Raji (cell line): Measurements from ENCODE around the gene MNAT1.

Experiments
- POLR2A ChIP-seq: IDR thresholded peaks from 2 replicates; pipeline ENCODE4 v1.6.1; 2011; ENCODE audit warnings: low read depth, low read length, control low read depth; ENCODE audit not compliant: insufficient read depth

The MNAT1 gene

DNA sequence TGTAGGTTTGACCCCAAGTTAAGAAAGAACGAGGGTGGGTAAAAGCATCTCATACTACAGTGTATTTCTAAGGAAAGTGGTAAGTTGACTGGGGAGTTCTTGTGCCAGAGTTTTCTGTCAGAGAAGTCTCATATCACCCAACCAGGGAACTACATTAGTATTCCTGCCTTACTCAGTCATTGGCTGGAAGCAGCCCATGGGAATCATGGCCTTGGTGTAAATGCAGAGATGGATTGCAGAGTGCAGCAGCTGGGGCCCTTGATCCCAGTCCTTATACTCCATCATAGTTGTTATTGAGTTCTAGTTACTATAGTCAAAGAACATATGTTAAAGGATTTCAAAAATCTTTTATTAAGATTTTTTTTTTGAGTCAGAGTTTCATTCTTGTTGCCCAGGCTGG, 105.8 kb downstream of the MNAT1 start:
- no peak for TF ChIP-seq POLR2A

DNA sequence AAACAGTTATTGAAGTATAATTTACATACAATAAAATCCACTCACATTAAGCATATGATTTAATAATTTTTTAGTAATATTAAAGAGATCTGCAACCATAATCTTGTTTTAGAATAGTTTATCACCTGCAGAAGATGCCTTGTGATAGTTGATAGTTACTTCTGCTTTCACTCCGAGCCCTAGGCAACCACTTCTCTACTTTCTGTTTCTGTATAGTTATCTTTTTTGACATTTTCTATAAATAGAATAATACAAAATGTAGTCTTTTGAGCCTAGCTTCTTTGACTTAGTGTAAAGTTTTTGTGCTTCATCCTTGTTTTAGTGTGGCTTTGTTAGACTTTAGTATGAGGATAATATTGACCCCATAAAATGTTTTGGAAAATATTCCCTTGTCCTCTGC, 111.0 kb downstream of the MNAT1 start:
- no peak for TF ChIP-seq POLR2A

GRCh38 chr14:60848066-60848465, 113.5 kb downstream of the MNAT1 start:
- TF ChIP-seq POLR2A: no peak

DNA sequence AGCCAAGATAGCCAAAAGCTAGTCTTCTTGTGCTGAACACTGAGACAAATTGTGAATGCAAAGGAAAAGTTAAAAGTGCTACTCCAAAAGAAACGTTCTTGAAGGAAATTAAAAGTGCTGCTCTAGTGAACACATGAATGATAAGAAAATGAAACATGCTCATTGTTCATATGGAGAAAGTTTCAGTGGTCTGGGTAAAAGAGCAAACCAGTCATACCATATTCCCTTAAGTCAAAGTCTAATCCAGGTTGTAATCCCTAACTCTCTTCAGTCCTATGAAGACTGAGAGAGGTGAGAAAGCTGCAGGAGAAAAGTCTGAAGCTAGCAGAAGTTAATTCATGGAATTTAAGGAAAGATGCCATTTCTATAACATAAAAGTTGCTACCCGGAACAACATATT, 121.5 kb downstream of the MNAT1 start:
- TF ChIP-seq POLR2A: no peak

DNA sequence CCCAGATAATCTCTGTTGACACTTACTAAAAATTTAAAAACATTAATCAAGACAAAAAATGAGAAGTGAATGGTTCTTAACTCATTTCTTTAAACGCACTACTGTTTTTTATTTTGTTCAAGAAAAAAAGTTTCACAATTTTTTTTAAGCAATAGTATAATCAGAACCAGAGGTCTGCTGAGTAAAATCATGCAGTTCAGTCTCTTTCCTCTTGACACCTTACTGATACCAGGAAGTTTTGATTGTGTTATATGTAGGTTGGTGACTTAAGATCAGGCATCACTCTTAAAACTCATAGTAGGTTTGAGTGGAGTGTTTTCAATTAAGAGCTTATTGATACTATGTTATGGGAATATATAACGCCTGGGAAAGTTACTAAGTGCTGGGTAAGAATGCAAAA, 125.0 kb downstream of the MNAT1 start:
- TF ChIP-seq POLR2A: no peak

GRCh38 chr14:60861545-60862140, 127.1 kb downstream of the MNAT1 start:
- TF ChIP-seq POLR2A: no peak

- no peak for TF ChIP-seq POLR2A
These were observed 127.7 kb downstream of the MNAT1 start for GRCh38 chr14:60862283-60862682.

DNA sequence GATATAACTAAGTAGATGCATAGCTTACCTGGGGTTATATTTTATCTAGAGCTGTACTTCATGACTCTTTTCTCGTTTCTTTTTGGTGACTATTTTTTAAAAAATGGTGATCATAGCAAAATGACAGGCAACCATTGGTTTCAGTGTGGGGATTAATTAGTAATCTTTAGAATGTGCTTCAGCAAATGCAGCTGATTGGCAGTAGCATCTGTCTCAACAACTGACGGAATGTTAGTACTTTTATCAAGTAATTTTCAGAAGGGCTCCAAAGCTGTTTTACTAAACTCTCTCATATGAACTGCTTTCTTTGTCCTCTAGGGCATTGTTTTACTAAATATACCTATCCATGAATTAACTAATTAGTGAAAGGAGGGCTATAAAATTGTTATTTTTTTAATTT, 128.7 kb downstream of the MNAT1 start:
- no peak for TF ChIP-seq POLR2A

DNA sequence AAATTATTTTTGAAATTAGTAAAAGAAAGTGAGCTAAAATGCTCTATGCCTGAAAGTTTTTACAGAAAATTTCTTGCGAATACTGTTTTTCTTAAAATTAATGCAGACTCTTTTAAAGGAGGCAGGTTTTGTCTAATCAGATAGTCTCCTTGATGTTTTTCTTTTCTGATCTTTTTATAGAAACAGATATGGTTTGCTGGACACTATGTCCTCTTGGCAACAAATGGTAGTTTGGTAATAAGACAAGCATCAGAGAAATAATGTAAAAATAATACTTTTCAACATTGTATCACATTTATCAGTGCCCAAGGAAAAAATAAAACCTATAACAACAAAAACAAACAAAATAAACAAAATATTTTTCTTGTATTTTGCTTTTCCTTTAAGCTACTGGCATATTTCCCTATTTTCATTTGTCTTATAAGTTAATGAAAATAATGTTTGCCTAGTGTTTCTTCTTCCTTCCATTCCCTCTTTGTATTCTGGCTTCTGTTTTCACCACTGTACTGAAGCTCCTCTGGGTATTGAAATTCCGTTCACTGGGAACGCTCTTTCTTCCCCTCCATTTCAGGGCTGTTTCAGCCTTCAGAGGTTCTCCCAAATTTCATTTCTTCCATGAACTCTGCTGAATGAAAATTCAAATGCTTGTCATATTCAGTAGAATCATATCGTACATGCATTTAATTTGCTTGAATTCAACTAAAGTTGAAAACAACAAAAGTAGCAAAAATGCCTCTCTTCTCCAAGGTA, 131.0 kb downstream of the MNAT1 start:
- TF ChIP-seq POLR2A: no peak

DNA sequence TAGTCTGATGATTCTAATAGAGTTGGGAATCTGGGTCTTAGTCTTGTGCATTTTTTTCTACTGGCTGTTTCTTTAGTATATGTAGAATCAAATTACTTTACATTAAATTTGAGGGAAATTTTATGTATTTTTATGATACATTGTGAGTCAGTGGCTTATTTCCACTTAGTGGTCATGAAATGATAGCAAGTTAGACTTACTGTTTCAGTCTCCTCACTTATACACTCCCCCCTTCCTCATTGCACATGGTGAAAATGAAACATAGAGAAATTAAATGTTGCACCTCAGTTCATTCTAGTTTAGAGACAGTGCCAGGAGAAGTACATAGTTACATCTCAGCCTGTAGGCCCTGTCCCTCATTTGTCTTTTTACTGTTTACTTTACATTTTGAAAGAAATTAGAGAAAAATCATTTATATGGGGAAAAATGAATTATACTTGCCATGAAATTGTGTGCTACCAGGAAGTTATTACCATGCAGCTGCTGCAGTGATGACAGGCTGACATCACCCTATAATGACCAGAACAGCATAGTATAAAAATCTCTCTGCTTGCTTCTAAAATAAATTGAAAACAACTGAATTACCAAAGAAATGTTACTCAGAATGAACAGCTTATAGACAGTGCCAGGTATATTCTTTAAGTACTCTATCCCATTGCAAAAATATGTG, 133.1 kb downstream of the MNAT1 start:
- TF ChIP-seq POLR2A: no peak

DNA sequence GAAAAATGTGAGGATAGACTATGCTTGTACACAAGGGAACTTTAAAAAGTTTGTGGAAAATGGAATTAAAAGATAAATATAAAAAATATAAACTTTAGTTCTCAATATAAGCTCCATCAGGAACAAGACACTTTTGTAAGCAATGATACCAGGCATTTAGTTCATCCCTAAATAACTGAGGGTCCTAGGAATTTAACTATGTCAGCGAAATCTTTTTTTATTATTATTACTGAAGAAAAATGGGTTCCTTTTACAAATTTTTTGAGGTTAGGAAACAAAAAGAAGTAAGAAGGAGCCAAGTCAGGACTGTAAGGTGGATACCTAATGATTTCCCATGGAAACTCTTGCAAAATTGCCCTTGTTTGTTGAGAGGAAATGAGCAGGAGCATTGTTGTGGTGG, 143.6 kb downstream of the MNAT1 start:
- TF ChIP-seq POLR2A: no peak

- TF ChIP-seq POLR2A: no peak
These were observed 144.0 kb downstream of the MNAT1 start for GRCh38 chr14:60878536-60878935.

DNA sequence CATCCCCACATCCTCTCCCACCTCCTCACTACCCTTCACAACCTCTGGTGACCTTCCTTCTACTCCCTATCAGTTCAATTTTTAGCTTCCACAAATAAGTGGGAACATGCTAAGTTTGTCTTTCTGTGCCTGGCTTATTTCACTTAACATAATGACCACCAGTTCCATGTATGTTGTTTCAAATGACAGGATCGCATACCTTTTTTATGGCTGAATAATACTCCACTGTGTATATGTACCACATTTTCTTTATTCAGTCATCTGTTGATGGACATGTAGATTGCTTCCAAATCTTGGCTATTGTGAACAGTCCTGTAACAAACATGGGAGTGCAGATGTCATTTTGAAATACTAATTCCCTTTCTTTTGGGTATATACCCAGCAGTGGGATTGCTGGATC, 147.7 kb downstream of the MNAT1 start:
- no peak for TF ChIP-seq POLR2A

DNA sequence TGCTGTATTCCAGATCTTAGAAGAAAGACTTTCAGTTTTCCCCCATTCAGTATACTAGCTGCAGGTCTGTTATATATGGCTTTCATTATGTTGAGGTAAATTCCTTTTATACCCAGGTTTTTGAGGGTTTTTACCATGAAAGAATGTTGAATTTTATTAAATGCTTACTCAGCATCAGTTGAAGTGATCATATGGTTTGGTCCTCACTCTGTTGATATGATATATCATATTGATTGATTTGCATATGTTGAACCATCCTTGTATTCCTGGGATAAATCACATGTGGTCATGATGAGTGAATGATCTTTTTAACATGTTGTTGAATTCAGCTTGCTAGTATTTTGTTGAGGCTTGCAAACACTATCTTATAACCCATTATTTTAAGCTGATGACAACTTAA, 149.6 kb downstream of the MNAT1 start:
- no peak for TF ChIP-seq POLR2A

- TF ChIP-seq POLR2A: no peak
These were observed 159.3 kb downstream of the MNAT1 start for GRCh38 chr14:60893911-60894310.

- no peak for TF ChIP-seq POLR2A
These were observed 169.8 kb downstream of the MNAT1 start for GRCh38 chr14:60904381-60904780.

DNA sequence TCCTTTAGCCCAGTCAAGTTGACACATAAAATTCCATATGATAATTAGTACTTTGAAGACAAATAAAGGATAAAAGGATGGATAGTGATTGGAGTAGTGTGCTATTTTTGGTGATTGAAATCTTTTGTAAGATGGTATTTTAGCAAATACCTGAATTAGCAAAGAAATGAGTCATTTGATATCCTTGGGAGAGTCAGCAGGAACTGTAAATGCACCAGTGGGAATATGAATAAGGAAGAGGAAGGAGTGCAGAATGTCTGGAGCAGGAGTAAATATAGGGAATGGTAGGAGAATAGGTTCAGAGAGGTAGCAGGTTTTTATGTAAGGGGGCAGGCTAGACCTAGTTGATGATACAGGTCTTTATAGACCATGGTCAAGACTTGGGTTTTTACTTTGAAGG, 171.4 kb downstream of the MNAT1 start:
- TF ChIP-seq POLR2A: no peak

DNA sequence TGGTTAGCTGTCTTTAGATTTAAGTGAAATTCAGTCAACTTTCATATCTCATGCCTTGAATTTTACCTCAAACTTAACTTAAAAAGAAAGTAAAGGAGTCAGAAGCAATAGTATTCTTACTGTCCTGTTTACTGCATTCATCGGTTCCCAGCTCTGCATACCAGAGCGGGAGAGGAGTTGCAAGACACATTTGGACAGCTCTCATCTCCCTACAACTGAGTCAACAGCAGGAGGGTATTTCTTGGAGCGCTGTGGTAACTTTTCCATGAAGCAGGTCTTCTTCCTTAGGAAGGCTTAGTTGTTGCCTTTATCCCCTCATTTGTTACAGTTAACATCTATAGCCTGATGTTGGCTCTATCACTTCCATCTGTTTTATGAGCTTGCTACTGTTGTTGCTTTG, 181.2 kb downstream of the MNAT1 start:
- TF ChIP-seq POLR2A: no peak
